Measurements from ENCODE around the gene ARAP3. TPM values are rescaled to one million over a fixed set of nuclear protein-coding genes. Genes with fewer than 3 reads are reported as not detected.

ARAP3 gene
- total RNA-seq, 1 experiment from 2014 or later = 27.6 TPM

DNA sequence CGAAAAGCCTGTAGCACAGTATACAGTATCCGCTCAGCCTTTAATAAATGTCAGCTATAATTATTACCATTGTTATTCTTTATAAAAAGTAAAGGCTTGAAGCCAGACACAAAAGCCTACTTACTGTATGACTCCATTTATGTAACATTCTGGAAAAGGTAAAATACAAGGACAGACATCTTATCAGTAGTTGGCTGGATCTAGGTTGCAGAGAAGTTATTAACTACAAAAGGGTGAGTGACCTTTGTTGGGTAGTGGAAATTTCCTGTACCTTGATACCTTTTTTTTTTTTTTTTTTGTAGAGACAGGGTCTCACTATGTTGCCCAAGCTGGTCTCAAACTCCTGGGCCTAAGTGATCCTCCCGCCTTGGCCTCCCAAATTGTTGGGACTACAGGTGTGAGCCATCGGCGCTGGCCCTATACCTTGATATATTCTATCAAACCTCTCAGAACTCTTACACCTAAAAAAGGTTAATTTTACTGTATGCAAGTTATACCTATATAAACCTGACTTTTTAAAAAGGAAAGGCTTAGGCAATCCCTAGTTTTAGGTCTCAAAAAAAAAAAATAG is 51.4 kb downstream of the ARAP3 start:
- Mint-ChIP-seq H3K27me3 (ENCODE audit: low read depth) (no peaks in the 10 kb centered on the region), H3K4me3 (no peak overlapping the region), H3K4me1 (peaks cover 9% of the 10 kb centered on the region in 2 experiments), H3K36me3 (ENCODE audit: insufficient read depth in 1 of 3, low read depth in 3 of 3) (peaks cover 23 to 62% (median 53%) of the 10 kb centered on the region in 3 experiments; a peak in 6 of 7 replicates), H3K9me3 (no peaks in the 10 kb centered on the region), H3K27ac (no peak overlapping the region)
- H3K27me3 ChIP-seq (ENCODE audit: insufficient read depth, low read length) = no peaks in the 10 kb centered on the region
- H2BK20ac ChIP-seq (ENCODE audit: low read depth, low read length, poor library complexity, severe bottlenecking) = no peak overlapping the region
- no peak overlapping the region for H3K9ac ChIP-seq (ENCODE audit: extremely low read depth, insufficient read length, low read length)
- no peak overlapping the region for H2AK5ac ChIP-seq (ENCODE audit: insufficient read length, low read length)
- no CpG with 5 or more reads among the region's 5 CpGs for WGBS (ENCODE audit: extremely low coverage, insufficient read length, low lambda C conversion rate)
- no peak overlapping the region for H2BK5ac ChIP-seq (ENCODE audit: insufficient read length, low read length)
- H2AFZ ChIP-seq (ENCODE audit: low read length) = no peak overlapping the region
- no peak overlapping the region for H3K27ac ChIP-seq (ENCODE audit: insufficient read length, low read depth, low read length)
- H4K8ac ChIP-seq (replicated peaks; ENCODE audit: insufficient read length, low read depth, low read length) = no peak overlapping the region
- no peak overlapping the region for H3K4me2 ChIP-seq (ENCODE audit: insufficient read depth, insufficient read length, low read length)
- H4K20me1 ChIP-seq (ENCODE audit: control insufficient read depth, insufficient read depth, insufficient read length) = no peaks in the 10 kb centered on the region
- H3K79me2 ChIP-seq (ENCODE audit: insufficient read depth, low read length) = peaks cover 4% of the 10 kb centered on the region; the same call in 1 of the 2 replicates
- no peak overlapping the region for H2BK15ac ChIP-seq (ENCODE audit: low read depth, low read length)
- no peak overlapping the region for H3K18ac ChIP-seq (ENCODE audit: insufficient read length, low read depth, low read length)
- no peak overlapping the region for H3K23ac ChIP-seq (ENCODE audit: insufficient read length, low read depth, low read length)
- TF ChIP-seq, protein P1, sequence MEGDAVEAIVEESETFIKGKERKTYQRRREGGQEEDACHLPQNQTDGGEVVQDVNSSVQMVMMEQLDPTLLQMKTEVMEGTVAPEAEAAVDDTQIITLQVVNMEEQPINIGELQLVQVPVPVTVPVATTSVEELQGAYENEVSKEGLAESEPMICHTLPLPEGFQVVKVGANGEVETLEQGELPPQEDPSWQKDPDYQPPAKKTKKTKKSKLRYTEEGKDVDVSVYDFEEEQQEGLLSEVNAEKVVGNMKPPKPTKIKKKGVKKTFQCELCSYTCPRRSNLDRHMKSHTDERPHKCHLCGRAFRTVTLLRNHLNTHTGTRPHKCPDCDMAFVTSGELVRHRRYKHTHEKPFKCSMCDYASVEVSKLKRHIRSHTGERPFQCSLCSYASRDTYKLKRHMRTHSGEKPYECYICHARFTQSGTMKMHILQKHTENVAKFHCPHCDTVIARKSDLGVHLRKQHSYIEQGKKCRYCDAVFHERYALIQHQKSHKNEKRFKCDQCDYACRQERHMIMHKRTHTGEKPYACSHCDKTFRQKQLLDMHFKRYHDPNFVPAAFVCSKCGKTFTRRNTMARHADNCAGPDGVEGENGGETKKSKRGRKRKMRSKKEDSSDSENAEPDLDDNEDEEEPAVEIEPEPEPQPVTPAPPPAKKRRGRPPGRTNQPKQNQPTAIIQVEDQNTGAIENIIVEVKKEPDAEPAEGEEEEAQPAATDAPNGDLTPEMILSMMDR (conservative IDR thresholded peaks at IDR 0.05) = no peak
- H3K79me1 ChIP-seq (ENCODE audit: insufficient read depth, low read depth, low read length, poor library complexity, severe bottlenecking) = peaks cover 10% of the 10 kb centered on the region
- no peak overlapping the region for H4K5ac ChIP-seq (ENCODE audit: insufficient read length, low read depth, low read length)
- H2BK120ac ChIP-seq (ENCODE audit: low read depth, low read length, poor library complexity, severe bottlenecking) = no peak overlapping the region
- H4K91ac ChIP-seq (ENCODE audit: insufficient read length, low read depth, low read length) = no peak overlapping the region
- peaks cover under 1% of the 10 kb centered on the region; the same call in 1 of the 2 replicates for H3K4me1 ChIP-seq (ENCODE audit: insufficient read depth, low read length)
- H3K56ac ChIP-seq (ENCODE audit: insufficient read length, low read depth, low read length) = no peak overlapping the region
- H3K9me3 ChIP-seq (ENCODE audit: control insufficient read depth, low read depth, low read length) = no peaks in the 10 kb centered on the region
- no peak for DNase-seq
- peaks cover under 1% of the 10 kb centered on the region for H3K23me2 ChIP-seq (ENCODE audit: insufficient read length, low read depth, low read length, poor library complexity, severe bottlenecking)
- H3K14ac ChIP-seq (ENCODE audit: insufficient read depth, low read length) = no peak overlapping the region
- H3K4ac ChIP-seq (ENCODE audit: low read depth, low read length) = no peak overlapping the region
- H3T11ph ChIP-seq (ENCODE audit: low read length) = no peak overlapping the region
- H2BK12ac ChIP-seq (ENCODE audit: insufficient read length, low read depth, low read length) = no peak overlapping the region

Measured in H9 (cell line).